Hepatocyte (in vitro differentiated cells): Measurements from ENCODE around the gene VCX.

Experiments used
- CTCF ChIP-seq: fragments of 200-600 bp; sonication (generic); IDR thresholded peaks from 2 replicates; pipeline ENCODE4 v1.5.1; 2016; ENCODE audit warnings: antibody characterized with exemption, mild to moderate bottlenecking; ENCODE audit not compliant: poor library complexity
- EZH2 ChIP-seq: fragments of 200-600 bp; sonication (generic); IDR thresholded peaks from 2 replicates; pipeline ENCODE4 v1.6.1; 2016; ENCODE audit warnings: antibody characterized with exemption, mild to moderate bottlenecking, borderline replicate concordance

DNA sequence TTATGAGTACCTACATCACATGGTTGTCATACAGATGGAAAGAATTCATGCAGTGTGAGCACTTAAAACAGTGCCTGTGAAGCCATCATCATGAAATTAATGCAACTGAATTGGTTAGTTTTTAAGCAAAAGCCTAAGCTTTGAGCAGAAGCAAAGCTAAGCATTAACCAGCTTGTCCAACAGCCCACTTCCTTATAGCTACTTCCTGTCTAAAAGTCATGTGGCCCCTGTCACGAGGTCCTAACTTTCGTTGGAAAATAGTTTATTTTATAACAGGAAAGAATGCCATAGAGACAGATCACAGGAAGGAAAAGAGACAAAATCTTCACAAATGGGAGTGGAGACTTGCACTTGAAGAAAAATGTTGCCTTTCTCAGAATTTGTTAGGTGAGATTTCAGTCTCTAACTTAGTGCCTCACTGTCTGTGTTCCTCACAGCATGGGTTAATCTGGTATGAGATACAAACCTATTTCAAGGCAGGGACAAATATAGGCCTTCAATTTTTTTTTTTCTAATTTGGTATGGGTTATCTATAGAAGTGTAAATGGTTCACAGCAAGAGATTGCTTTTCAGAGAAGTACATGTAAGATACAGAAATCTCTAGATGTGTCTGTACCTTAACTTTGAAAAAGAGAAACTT lies 27.7 kb upstream of the VCX start:
- TF ChIP-seq CTCF (no peak), EZH2 (no peak)
